IMR-90 (cell line): ENCODE measurements around the gene OPALIN.

Experiments
- BHLHE40 ChIP-seq: fragments of 150-350 bp; IDR thresholded peaks from 2 replicates; pipeline ENCODE4 v1.6.1; 2016; ENCODE audit warnings: mild to moderate bottlenecking, low read depth, low read length
- CEBPB ChIP-seq: IDR thresholded peaks from 2 replicates; pipeline ENCODE4 v1.6.1; 2012; ENCODE audit warnings: low read depth, low read length, improper control_type of control experiment
- CHD1 ChIP-seq: IDR thresholded peaks from 2 replicates; pipeline ENCODE4 v1.6.1; 2012; ENCODE audit warnings: low read depth, low read length, improper control_type of control experiment
- CTCF ChIP-seq: conservative IDR thresholded peaks from 2 replicates; pipeline ENCODE4 v1.5.1; 2012; ENCODE audit warnings: mild to moderate bottlenecking, low read depth, low read length, improper control_type of control experiment
- MAFK ChIP-seq: IDR thresholded peaks from 2 replicates; pipeline ENCODE4 v1.6.1; 2012; ENCODE audit warnings: low read depth, low read length, improper control_type of control experiment
- MXI1 ChIP-seq: IDR thresholded peaks from 2 replicates; pipeline ENCODE4 v1.6.1; 2012; ENCODE audit warnings: low read depth, mild to moderate bottlenecking, low read length, moderate library complexity, borderline replicate concordance
- POLR2A ChIP-seq: IDR thresholded peaks from 2 replicates; pipeline ENCODE4 v1.6.1; 2012; ENCODE audit warnings: mild to moderate bottlenecking, low read depth, low read length
- RAD21 ChIP-seq: IDR thresholded peaks from 2 replicates; pipeline ENCODE4 v1.6.1; 2012; ENCODE audit warnings: low read length, improper control_type of control experiment
- RCOR1 ChIP-seq: IDR thresholded peaks from 2 replicates; pipeline ENCODE4 v1.6.1; 2012; ENCODE audit warnings: mild to moderate bottlenecking, low read length, improper control_type of control experiment; ENCODE audit not compliant: insufficient replicate concordance
- RFX5 ChIP-seq: IDR thresholded peaks from 2 replicates; pipeline ENCODE4 v1.8.0; 2012; ENCODE audit warnings: low read depth, mild to moderate bottlenecking, low read length, moderate library complexity
- SMC3 ChIP-seq: fragments of 150-350 bp; IDR thresholded peaks from 2 replicates; pipeline ENCODE4 v1.6.1; 2016; ENCODE audit warnings: low read depth, mild to moderate bottlenecking, antibody characterized with exemption, low read length, moderate library complexity
- USF2 ChIP-seq: fragments of 150-350 bp; IDR thresholded peaks from 2 replicates; pipeline ENCODE4 v1.6.1; 2017; ENCODE audit warnings: mild to moderate bottlenecking, antibody characterized with exemption, low read length, low read depth
- TF ChIP-seq, protein P1 (sequence below): fragments of 150-350 bp; IDR thresholded peaks from 2 replicates; pipeline ENCODE4 v1.6.1; 2016; ENCODE audit warnings: low read depth, mild to moderate bottlenecking, low read length, moderate library complexity, borderline replicate concordance

DNA sequence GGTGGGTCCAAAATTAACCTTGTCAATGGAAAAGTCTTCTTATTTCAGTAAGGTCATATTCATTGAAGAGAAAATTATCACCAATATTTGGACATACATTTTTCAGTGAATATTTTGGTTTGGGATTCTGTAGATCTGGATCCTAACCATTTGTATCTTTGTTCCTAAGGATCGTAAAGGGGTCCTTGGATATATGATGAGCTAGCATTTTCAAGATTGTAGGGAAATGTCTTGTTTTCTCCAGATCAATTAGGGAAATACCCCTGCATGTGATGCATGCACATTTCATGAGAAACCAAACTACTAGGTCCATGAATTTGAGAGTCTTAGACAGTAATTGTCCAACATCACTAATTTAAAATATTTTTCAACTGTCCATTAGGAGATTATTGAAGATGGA, 36.5 kb downstream of the OPALIN start:
- TF ChIP-seq POLR2A, result no peak
- no peak for TF ChIP-seq CTCF
- TF ChIP-seq BHLHE40, result no peak
- no peak for TF ChIP-seq RCOR1
- TF ChIP-seq, protein P1, sequence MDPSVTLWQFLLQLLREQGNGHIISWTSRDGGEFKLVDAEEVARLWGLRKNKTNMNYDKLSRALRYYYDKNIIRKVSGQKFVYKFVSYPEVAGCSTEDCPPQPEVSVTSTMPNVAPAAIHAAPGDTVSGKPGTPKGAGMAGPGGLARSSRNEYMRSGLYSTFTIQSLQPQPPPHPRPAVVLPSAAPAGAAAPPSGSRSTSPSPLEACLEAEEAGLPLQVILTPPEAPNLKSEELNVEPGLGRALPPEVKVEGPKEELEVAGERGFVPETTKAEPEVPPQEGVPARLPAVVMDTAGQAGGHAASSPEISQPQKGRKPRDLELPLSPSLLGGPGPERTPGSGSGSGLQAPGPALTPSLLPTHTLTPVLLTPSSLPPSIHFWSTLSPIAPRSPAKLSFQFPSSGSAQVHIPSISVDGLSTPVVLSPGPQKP, result no peak
- TF ChIP-seq RAD21, result no peak
- peak; percentile 57 for TF ChIP-seq MAFK
- no peak for TF ChIP-seq MXI1
- TF ChIP-seq CHD1, result no peak
- TF ChIP-seq USF2, result no peak
- no peak for TF ChIP-seq SMC3
- no peak for TF ChIP-seq RFX5
- TF ChIP-seq CEBPB, result no peak
